Measurements from ENCODE around the gene MYO15A.

DNA sequence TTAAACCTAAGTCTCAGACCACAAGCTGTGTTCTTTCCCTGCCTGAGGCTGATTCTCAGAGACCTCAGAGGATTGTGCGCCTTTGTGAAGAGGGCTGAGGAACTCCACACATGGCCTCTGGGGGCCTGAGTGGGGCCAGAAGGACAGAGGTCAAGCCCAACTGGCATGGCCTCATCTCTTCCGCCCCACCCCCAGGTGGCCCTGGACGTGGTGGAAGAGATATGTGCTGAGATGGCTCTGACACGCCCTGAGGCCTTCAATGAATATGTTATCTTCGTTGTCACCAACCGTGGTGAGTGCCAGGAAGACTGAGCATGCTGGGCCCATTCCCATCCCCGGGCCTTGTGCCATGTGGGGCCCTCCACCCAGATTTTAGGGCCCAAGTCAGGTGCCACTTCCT lies 55.0 kb downstream of the MYO15A start:
- TF ChIP-seq, protein P1, sequence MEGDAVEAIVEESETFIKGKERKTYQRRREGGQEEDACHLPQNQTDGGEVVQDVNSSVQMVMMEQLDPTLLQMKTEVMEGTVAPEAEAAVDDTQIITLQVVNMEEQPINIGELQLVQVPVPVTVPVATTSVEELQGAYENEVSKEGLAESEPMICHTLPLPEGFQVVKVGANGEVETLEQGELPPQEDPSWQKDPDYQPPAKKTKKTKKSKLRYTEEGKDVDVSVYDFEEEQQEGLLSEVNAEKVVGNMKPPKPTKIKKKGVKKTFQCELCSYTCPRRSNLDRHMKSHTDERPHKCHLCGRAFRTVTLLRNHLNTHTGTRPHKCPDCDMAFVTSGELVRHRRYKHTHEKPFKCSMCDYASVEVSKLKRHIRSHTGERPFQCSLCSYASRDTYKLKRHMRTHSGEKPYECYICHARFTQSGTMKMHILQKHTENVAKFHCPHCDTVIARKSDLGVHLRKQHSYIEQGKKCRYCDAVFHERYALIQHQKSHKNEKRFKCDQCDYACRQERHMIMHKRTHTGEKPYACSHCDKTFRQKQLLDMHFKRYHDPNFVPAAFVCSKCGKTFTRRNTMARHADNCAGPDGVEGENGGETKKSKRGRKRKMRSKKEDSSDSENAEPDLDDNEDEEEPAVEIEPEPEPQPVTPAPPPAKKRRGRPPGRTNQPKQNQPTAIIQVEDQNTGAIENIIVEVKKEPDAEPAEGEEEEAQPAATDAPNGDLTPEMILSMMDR (conservative IDR thresholded peaks at IDR 0.05; ENCODE audit: low read depth, low read length), result no peak
- TF ChIP-seq EZH2 (IDR thresholded peaks at IDR 0.05; ENCODE audit: borderline replicate concordance, low read depth, low read length, poor library complexity, severe bottlenecking), result no peak
